CD14-positive monocyte (primary cell): ENCODE results near the gene VSIR. TPM values are rescaled to one million over a fixed set of nuclear protein-coding genes. Genes with fewer than 3 reads are reported as not detected.

ENCODE experiments used
- DNase-seq, 3 donors: peaks; one replicate each; pipeline ENCODE4 v3.0.0-alpha.2; 2011 to 2022
- H2AFZ ChIP-seq: 2 replicates; pipeline ENCODE4 v1.6.0; 2012; ENCODE audit warnings: mild to moderate bottlenecking, low read depth, low read length, inconsistent platforms; ENCODE audit not compliant: insufficient read depth, poor library complexity, severe bottlenecking
- H3K27ac ChIP-seq, 2 donors: 1 replicate in 1 of 2; 2 replicates in 1 of 2; pipeline ENCODE4 v1.5.1; 2012 to 2013; ENCODE audit warnings: low read length in 2 of 2, control low read depth in 1 of 2, inconsistent platforms in 1 of 2, low read depth in 1 of 2, mild to moderate bottlenecking in 1 of 2
- H3K27me3 ChIP-seq, 2 donors: one replicate each; pipeline versions ENCODE4 v1.6.0 to v1.6.1; 2011 to 2013; ENCODE audit warnings: low read length in 2 of 2; ENCODE audit not compliant: control insufficient read depth in 2 of 2, insufficient read depth in 2 of 2
- H3K36me3 ChIP-seq, 2 donors: replicated peaks in 1 of 2; 1 replicate in 1 of 2; 2 replicates in 1 of 2; pipeline versions ENCODE4 v1.5.1 to v1.6.1; 2012 to 2013; ENCODE audit warnings: low read length in 2 of 2, control low read depth in 1 of 2, inconsistent platforms in 1 of 2, mild to moderate bottlenecking in 1 of 2; ENCODE audit not compliant: insufficient read depth in 2 of 2, control insufficient read depth in 1 of 2
- H3K4me1 ChIP-seq, 2 donors: 1 replicate in 1 of 2; 2 replicates in 1 of 2; pipeline versions ENCODE4 v1.5.1 to v1.6.1; 2012 to 2013; ENCODE audit warnings: low read length in 2 of 2, control low read depth in 1 of 2, inconsistent platforms in 1 of 2, mild to moderate bottlenecking in 1 of 2, moderate library complexity in 1 of 2; ENCODE audit not compliant: insufficient read depth in 2 of 2, control insufficient read depth in 1 of 2
- H3K4me2 ChIP-seq: replicated peaks from 2 replicates; pipeline ENCODE3; 2012; ENCODE audit warnings: low read length, moderate library complexity, mild to moderate bottlenecking; ENCODE audit not compliant: poor library complexity, severe bottlenecking; ENCODE audit errors: extremely low read depth
- H3K4me3 ChIP-seq, 3 experiments: fragments of 200-600 bp in 1 of 3; sonication (generic) in 1 of 3; replicated peaks in 1 of 3; 1 replicate in 2 of 3; 2 replicates in 1 of 3; pipeline ENCODE4 v1.5.1; 2011 to 2013; ENCODE audit warnings: low read length in 3 of 3, mild to moderate bottlenecking in 3 of 3, control low read depth in 2 of 3, low read depth in 2 of 3, inconsistent platforms in 1 of 3, moderate library complexity in 1 of 3
- H3K79me2 ChIP-seq: 2 replicates; pipeline ENCODE4 v1.6.0; 2012; ENCODE audit warnings: mild to moderate bottlenecking, control low read depth, inconsistent platforms, low read length, moderate library complexity; ENCODE audit not compliant: insufficient read depth
- H3K9ac ChIP-seq: 2 replicates; pipeline ENCODE4 v1.6.0; 2017; ENCODE audit warnings: low read length, mild to moderate bottlenecking; ENCODE audit not compliant: insufficient read depth, poor library complexity, severe bottlenecking
- H3K9me3 ChIP-seq, 2 donors: replicated peaks in 1 of 2; 1 replicate in 1 of 2; 2 replicates in 1 of 2; pipeline versions ENCODE4 v1.5.1 to v1.6.1; 2012 to 2013; ENCODE audit warnings: low read length in 2 of 2, control low read depth in 1 of 2; ENCODE audit not compliant: control insufficient read depth in 1 of 2, insufficient read depth in 1 of 2
- H4K20me1 ChIP-seq: 2 replicates; pipeline ENCODE4 v1.6.0; 2012; ENCODE audit warnings: mild to moderate bottlenecking, low read length, control low read depth, moderate library complexity; ENCODE audit not compliant: insufficient read depth
- H3K27ac Mint-ChIP-seq, 7 donors: one replicate each; pipeline ENCODE4 v1.8.0; 2020; ENCODE audit warnings: mild to moderate bottlenecking in 7 of 7, mixed read lengths in 7 of 7, moderate library complexity in 6 of 7, inconsistent platforms in 2 of 7
- H3K27me3 Mint-ChIP-seq, 3 donors: one replicate each; pipeline ENCODE4 v1.8.0; 2021 to 2022; ENCODE audit warnings: low read depth in 3 of 3, mild to moderate bottlenecking in 3 of 3, mixed read lengths in 3 of 3, moderate library complexity in 3 of 3, inconsistent platforms in 1 of 3
- H3K36me3 Mint-ChIP-seq, 2 donors: one replicate each; pipeline ENCODE4 v1.8.0; 2020; ENCODE audit warnings: mixed read lengths in 2 of 2, inconsistent platforms in 1 of 2, mild to moderate bottlenecking in 1 of 2
- H3K4me1 Mint-ChIP-seq: one replicate; pipeline ENCODE4 v1.8.0; 2020; ENCODE audit warnings: mild to moderate bottlenecking, mixed read lengths
- H3K4me3 Mint-ChIP-seq, 2 donors: one replicate each; pipeline ENCODE4 v1.8.0; 2020; ENCODE audit warnings: mild to moderate bottlenecking in 2 of 2, mixed read lengths in 2 of 2, moderate library complexity in 1 of 2
- H3K9me3 Mint-ChIP-seq, 7 donors: one replicate each; pipeline ENCODE4 v1.8.0; 2020 to 2022; ENCODE audit warnings: mixed read lengths in 7 of 7, mild to moderate bottlenecking in 6 of 7, moderate library complexity in 6 of 7, inconsistent platforms in 2 of 7
- WGBS: methylation state at CpG from one replicate; pipeline ENCODE4 v1.1.5; 2013; ENCODE audit warnings: missing lambda C conversion rate; ENCODE audit not compliant: insufficient coverage; 5-methylcytosine and 5-hydroxymethylcytosine counted together
- intact Hi-C, 2 donors: fragments of 100-400 bp; cut with micrococcal nuclease; formaldehyde crosslinking; loops; one replicate each; pipeline versions ENCODE4 v1.15.0 to v1.15.1; 2023
- polyA plus RNA-seq, 3 donors: library from polyadenylated mRNA; depleted of rRNA in 1 of 3; unstranded in 2 of 3; stranded (reverse) in 1 of 3; fragments of 300-500 nt in 2 of 3; fragments of >200 nt in 1 of 3; fragmentation: Illumina TruSeq in 2 of 3; gene quantifications; 1 replicate in 2 of 3; 2 replicates in 1 of 3; pipeline ENCODE4 v1.2.3, GENCODE V29; 2012 to 2021
- TF ChIP-seq, protein P1 (sequence below): fragments of 200-600 bp; IDR thresholded peaks from one replicate; pipeline ENCODE4 v1.8.0; 2022; ENCODE audit warnings: antibody characterized with exemption, mild to moderate bottlenecking

The VSIR gene
- polyA plus RNA-seq, 3 donors, result 635 to 1,133 (median 801) TPM

DNA sequence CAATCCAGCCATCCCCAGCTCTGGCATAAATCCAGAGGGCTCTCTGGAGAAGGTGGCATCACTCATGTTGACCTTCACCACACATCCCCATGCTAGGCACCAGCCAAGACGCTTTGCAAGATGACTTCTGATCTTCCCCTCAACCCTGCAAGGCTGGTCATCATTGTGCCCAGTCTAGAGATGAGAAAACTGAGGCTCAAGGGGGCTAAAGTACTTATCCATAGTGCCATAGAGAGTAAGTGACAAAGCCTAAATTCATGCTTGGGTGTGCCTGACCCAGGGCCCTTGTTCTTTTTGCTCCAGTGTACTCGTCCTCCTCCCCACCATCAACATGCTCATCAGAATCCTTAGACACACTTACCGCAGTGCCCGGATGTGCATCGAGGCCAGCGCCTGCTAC lies 52.0 kb downstream of the VSIR start:
- DNase-seq, result no peak
- no peak overlapping the region for H3K4me2 ChIP-seq
- no peaks in the 10 kb centered on the region for H3K9me3 ChIP-seq
- no peak overlapping the region for H2AFZ ChIP-seq
- peaks cover 0 to 3% (median 0%) of the 10 kb centered on the region in 7 donors for H3K9me3 Mint-ChIP-seq
- H3K27me3 ChIP-seq, result no peaks in the 10 kb centered on the region
- peaks cover 36 to 54% of the 10 kb centered on the region in 2 donors for H3K36me3 Mint-ChIP-seq
- H3K4me3 Mint-ChIP-seq, result no peak overlapping the region
- peaks cover 56 to 80% of the 10 kb centered on the region in 2 donors for H3K4me1 ChIP-seq
- intact Hi-C loops, result no loop called here
- H3K27me3 Mint-ChIP-seq, result peaks cover 0 to 2% (median 0%) of the 10 kb centered on the region in 3 donors
- peaks cover 7 to 19% of the 10 kb centered on the region in 2 donors for H3K36me3 ChIP-seq
- 96% methylated on average over 4 of the region's 6 CpGs for WGBS
- TF ChIP-seq, protein P1, sequence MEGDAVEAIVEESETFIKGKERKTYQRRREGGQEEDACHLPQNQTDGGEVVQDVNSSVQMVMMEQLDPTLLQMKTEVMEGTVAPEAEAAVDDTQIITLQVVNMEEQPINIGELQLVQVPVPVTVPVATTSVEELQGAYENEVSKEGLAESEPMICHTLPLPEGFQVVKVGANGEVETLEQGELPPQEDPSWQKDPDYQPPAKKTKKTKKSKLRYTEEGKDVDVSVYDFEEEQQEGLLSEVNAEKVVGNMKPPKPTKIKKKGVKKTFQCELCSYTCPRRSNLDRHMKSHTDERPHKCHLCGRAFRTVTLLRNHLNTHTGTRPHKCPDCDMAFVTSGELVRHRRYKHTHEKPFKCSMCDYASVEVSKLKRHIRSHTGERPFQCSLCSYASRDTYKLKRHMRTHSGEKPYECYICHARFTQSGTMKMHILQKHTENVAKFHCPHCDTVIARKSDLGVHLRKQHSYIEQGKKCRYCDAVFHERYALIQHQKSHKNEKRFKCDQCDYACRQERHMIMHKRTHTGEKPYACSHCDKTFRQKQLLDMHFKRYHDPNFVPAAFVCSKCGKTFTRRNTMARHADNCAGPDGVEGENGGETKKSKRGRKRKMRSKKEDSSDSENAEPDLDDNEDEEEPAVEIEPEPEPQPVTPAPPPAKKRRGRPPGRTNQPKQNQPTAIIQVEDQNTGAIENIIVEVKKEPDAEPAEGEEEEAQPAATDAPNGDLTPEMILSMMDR, result no peak
- no peak overlapping the region for H3K4me3 ChIP-seq
- no peak overlapping the region for H3K27ac ChIP-seq
- H3K27ac Mint-ChIP-seq, result peak overlapping the region in 4 of 7 donors; percentile 15 to 52 (median 40)
- H3K79me2 ChIP-seq, result peaks cover 39% of the 10 kb centered on the region
- peaks cover 96% of the 10 kb centered on the region for H3K4me1 Mint-ChIP-seq
- no peak overlapping the region for H3K9ac ChIP-seq
- peaks cover 45% of the 10 kb centered on the region for H4K20me1 ChIP-seq

DNA sequence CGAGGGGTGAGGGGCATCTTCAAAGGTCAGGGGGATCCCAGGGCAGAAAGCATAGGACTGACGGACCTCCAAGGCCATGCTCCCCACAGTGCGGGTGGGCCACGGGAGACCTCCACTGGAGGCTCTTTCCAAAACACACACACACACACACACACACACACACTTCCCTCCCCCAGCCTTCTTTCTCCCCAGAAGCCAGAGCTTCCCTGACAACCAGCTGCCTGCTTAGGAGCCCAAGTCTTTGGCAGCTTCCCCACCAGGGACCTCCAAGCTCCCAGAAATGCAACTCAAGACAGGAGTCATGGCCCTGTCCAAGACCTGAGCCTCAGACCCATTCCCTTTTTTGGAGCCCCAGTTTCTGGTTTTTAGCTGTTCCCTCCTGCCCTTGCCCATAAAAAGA lies 53.0 kb downstream of the VSIR start:
- H3K36me3 Mint-ChIP-seq, result peaks cover 40 to 55% of the 10 kb centered on the region in 2 donors
- 98% methylated on average over 4 of the region's 4 CpGs for WGBS
- intact Hi-C loops, result no loop called here
- TF ChIP-seq, protein P1, result no peak
- H3K4me3 Mint-ChIP-seq, result peak overlapping the region in 1 of 2 donors; percentile 16
- peak overlapping the region; percentile 25 to 62 for H3K27ac ChIP-seq
- peaks cover 0 to 2% (median 0%) of the 10 kb centered on the region in 3 donors for H3K27me3 Mint-ChIP-seq
- no peak for DNase-seq
- H2AFZ ChIP-seq, result no peak overlapping the region
- H3K27ac Mint-ChIP-seq, result peak overlapping the region in 5 of 7 donors; percentile 33 to 82 (median 68)
- peaks cover 7 to 26% of the 10 kb centered on the region in 2 donors for H3K36me3 ChIP-seq
- no peaks in the 10 kb centered on the region for H3K9me3 ChIP-seq
- H3K4me2 ChIP-seq, result no peak overlapping the region
- no peak overlapping the region for H3K9ac ChIP-seq
- peaks cover 56 to 80% of the 10 kb centered on the region in 2 donors for H3K4me1 ChIP-seq
- H4K20me1 ChIP-seq, result peaks cover 53% of the 10 kb centered on the region
- H3K4me1 Mint-ChIP-seq, result peaks cover 96% of the 10 kb centered on the region
- H3K27me3 ChIP-seq, result no peaks in the 10 kb centered on the region
- no peak overlapping the region for H3K4me3 ChIP-seq
- peaks cover 0 to 3% (median 0%) of the 10 kb centered on the region in 7 donors for H3K9me3 Mint-ChIP-seq
- peaks cover 39% of the 10 kb centered on the region for H3K79me2 ChIP-seq
